Left lung (tissue), 10 donors: Measurements from ENCODE around the gene WIPI1. TPM values are rescaled to one million over a fixed set of nuclear protein-coding genes. Genes with fewer than 3 reads are reported as not detected.
A peak's percentile ranks its signal among the peaks of the same experiment; 100 is the strongest.

Experiments
- ATAC-seq: fragments of 200-7000 bp; cut with Tn5 transposase; one replicate; pipeline ENCODE4 v1.9.1; 2020; ENCODE audit warnings: moderate library complexity
- DNase-seq, 4 donors: peaks; one replicate each; pipeline ENCODE4 v3.0.0-alpha.2; 2013 to 2020
- H3K27ac ChIP-seq, 2 donors: fragments of 200-600 bp; sonication (generic) in 1 of 2; one replicate each; pipeline versions ENCODE4 v1.5.0 to v1.8.0; 2020 to 2021
- H3K27me3 ChIP-seq, 2 donors: fragments of 200-600 bp; sonication (generic) in 1 of 2; one replicate each; pipeline versions ENCODE4 v1.5.0 to v1.8.0; 2020 to 2021
- H3K36me3 ChIP-seq, 2 donors: fragments of 200-600 bp; sonication (generic) in 1 of 2; one replicate each; pipeline versions ENCODE4 v1.5.0 to v1.8.0; 2020 to 2021
- H3K4me1 ChIP-seq, 2 donors: fragments of 200-600 bp; one replicate each; pipeline ENCODE4 v1.8.0; 2021
- H3K4me3 ChIP-seq, 2 donors: fragments of 200-600 bp; sonication (generic) in 1 of 2; one replicate each; pipeline versions ENCODE4 v1.5.0 to v1.8.0; 2020 to 2021; ENCODE audit warnings: mild to moderate bottlenecking in 1 of 2
- H3K9me3 ChIP-seq, 2 donors: fragments of 200-600 bp; sonication (generic) in 1 of 2; one replicate each; pipeline versions ENCODE4 v1.5.0 to v1.8.0; 2020 to 2021
- CTCF ChIP-seq, 2 donors: fragments of 200-600 bp; sonication (generic) in 1 of 2; IDR thresholded peaks; one replicate each; pipeline versions ENCODE4 v1.5.0 to v1.8.0; 2021; ENCODE audit warnings: antibody characterized with exemption in 2 of 2
- intact Hi-C, 2 donors: fragments of 100-400 bp; cut with DNase I; formaldehyde crosslinking; loops; one replicate each; pipeline versions ENCODE4 v1.11.2 to v1.14.2; 2022
- polyA plus RNA-seq, 6 donors: library from polyadenylated mRNA; unstranded; fragments of 120-200 nt; gene quantifications; one replicate each; pipeline ENCODE4 v1.2.1, GENCODE V29; 2013; ENCODE audit not compliant: insufficient read length in 6 of 6
- total RNA-seq, 2 donors: library from RNA; stranded (reverse); fragmentation: NEBNext Ultra II Directional; extraction: Animal tissue kit (Norgen Biotek cat#: 25700); gene quantifications; one replicate each; pipeline ENCODE4 v1.2.1, GENCODE V29; 2021
- donor health status: DM: no; HTN: yes; CAD: no.
- donor health status: DM: no; HTN: no; CAD: no.

WIPI1 gene
- total and polyA plus RNA-seq, 8 donors: 19.2 to 57.1 (median 21.7) TPM

GRCh38 chr17:68459037-68459639 is 1.8 kb upstream of the WIPI1 start:
- Histone ChIP-seq H3K36me3 (no peaks in the 10 kb centered on the region), H3K27me3 (no peaks in the 10 kb centered on the region), H3K27ac (no peak overlapping the region), H3K9me3 (no peaks in the 10 kb centered on the region), H3K4me1 (peaks cover 9 to 57% of the 10 kb centered on the region in 2 donors), H3K4me3 (no peak overlapping the region)
- no peak for DNase-seq
- intact Hi-C loops: loop anchor here in 1 of 2 donors (10.0 kb wide), 1 partner anchor 214 kb away; the partner anchor contains the start of gene AMZ2
- TF ChIP-seq CTCF (IDR thresholded peaks at IDR 0.05): no peak
- ATAC-seq: no peak

- intact Hi-C loops: loop anchor here in 1 of 2 donors (10.0 kb wide), 1 partner anchor 214 kb away; the partner anchor contains the start of gene AMZ2
Measured at GRCh38 chr17:68458260-68459036, 1.2 kb upstream of the WIPI1 start.

GRCh38 chr17:68457539-68458259 is 403 bp upstream of the WIPI1 start:
- DNase-seq (peak; percentile 97 to 99 (median 99)), ATAC-seq (peak; percentile 90)
- H3K27me3 ChIP-seq: no peaks in the 10 kb centered on the region
- peaks cover 0 to 2% of the 10 kb centered on the region in 2 donors for H3K36me3 ChIP-seq
- peak overlapping the region; percentile 86 to 91 for H3K27ac ChIP-seq
- TF ChIP-seq CTCF (IDR thresholded peaks at IDR 0.05): no peak
- H3K4me1 ChIP-seq: peaks cover 9 to 68% of the 10 kb centered on the region in 2 donors
- peak overlapping the region; percentile 85 to 88 for H3K4me3 ChIP-seq
- intact Hi-C loops: loop anchor here in 1 of 2 donors (10.0 kb wide), 1 partner anchor 213 kb away; the partner anchor contains the start of gene AMZ2
- H3K9me3 ChIP-seq: no peaks in the 10 kb centered on the region

More at GRCh38 chr17:68458260-68459036, 1.2 kb upstream of the WIPI1 start:
- TF ChIP-seq CTCF (IDR thresholded peaks at IDR 0.05): no peak
- Histone ChIP-seq H3K36me3 (no peaks in the 10 kb centered on the region), H3K9me3 (no peaks in the 10 kb centered on the region), H3K4me3 (peak overlapping the region; percentile 40 to 88), H3K4me1 (peaks cover 9 to 63% of the 10 kb centered on the region in 2 donors), H3K27me3 (no peaks in the 10 kb centered on the region), H3K27ac (peak overlapping the region; percentile 69 to 84)
- ATAC-seq: no peak
- no peak for DNase-seq

- Histone ChIP-seq H3K4me1 (peaks cover 9 to 58% of the 10 kb centered on the region in 2 donors), H3K4me3 (peak overlapping the region; percentile 85 to 88), H3K36me3 (peaks cover 0 to 13% of the 10 kb centered on the region in 2 donors), H3K27me3 (no peaks in the 10 kb centered on the region), H3K27ac (peak overlapping the region; percentile 86 to 91), H3K9me3 (no peaks in the 10 kb centered on the region)
- intact Hi-C loops: loop anchor here in 1 of 2 donors (10.0 kb wide), 1 partner anchor 212 kb away; the partner anchor contains the start of gene AMZ2
- DNase-seq (peak in 3 of 4 donors; percentile 75 to 89 (median 85)), ATAC-seq (peak; percentile 78)
- no peak for TF ChIP-seq CTCF (IDR thresholded peaks at IDR 0.05)
Measured at GRCh38 chr17:68456339-68457167, 743 bp downstream of the WIPI1 start.
